SK-N-SH (cell line): Measurements from ENCODE around the gene RND3. TPM values are rescaled to one million over a fixed set of nuclear protein-coding genes. Genes with fewer than 3 reads are reported as not detected.

Experiments used
- CTCF ChIA-PET: fragments of 300-600, 350-600 bp; formaldehyde crosslinking; extraction: SDS; loops from one replicate; lab custom pipeline; 2021; lab: Yijun Ruan, JAX
- POLR2A ChIA-PET: fragments of 350-600 bp; sonication (Branson Sonifier 250); formaldehyde crosslinking; extraction: SDS; loops from one replicate; lab custom pipeline; 2020; ENCODE audit warnings: antibody characterized with exemption, inconsistent platforms; lab: Yijun Ruan, JAX
- DNase-seq: peaks from one replicate; pipeline ENCODE4 v3.0.0; 2012
- H2AFZ ChIP-seq: fragments of 200-600 bp; sonication (generic); 2 replicates; pipeline ENCODE4 v1.8.1; 2016; ENCODE audit warnings: antibody characterized with exemption, mild to moderate bottlenecking, low read depth
- H3F3A ChIP-seq: fragments of 200-600 bp; sonication (generic); replicated peaks from 2 replicates; pipeline ENCODE3; 2016; ENCODE audit warnings: antibody characterized with exemption, mild to moderate bottlenecking; ENCODE audit not compliant: insufficient read depth
- H3K27ac ChIP-seq, 2 experiments: fragments of 200-500 bp in 1 of 2; fragments of 200-600 bp in 1 of 2; sonication (Bioruptor generic) in 1 of 2; sonication (generic), shearing (Covaris generic) in 1 of 2; 2 replicates each; pipeline versions ENCODE4 v1.5.1 to v1.6.1; 2014 to 2016; ENCODE audit warnings: low read depth in 2 of 2, inconsistent platforms in 1 of 2, low read length in 1 of 2, mild to moderate bottlenecking in 1 of 2, mixed read lengths in 1 of 2
- H3K27me3 ChIP-seq: fragments of 200-600 bp; sonication (generic), shearing (Covaris generic); 2 replicates; pipeline ENCODE4 v1.6.1; 2016; ENCODE audit warnings: mixed run types; ENCODE audit not compliant: insufficient read depth
- H3K36me3 ChIP-seq, 2 experiments: fragments of 200-500 bp in 1 of 2; fragments of 200-600 bp in 1 of 2; sonication (Bioruptor generic) in 1 of 2; sonication (generic) in 1 of 2; replicated peaks in 1 of 2; 2 replicates each; pipeline versions ENCODE3 to v1.5.1; 2014 to 2016; ENCODE audit warnings: low read length in 1 of 2, mild to moderate bottlenecking in 1 of 2; ENCODE audit not compliant: insufficient read depth in 2 of 2, control insufficient read depth in 1 of 2
- H3K4me1 ChIP-seq, 2 experiments: fragments of 200-500 bp in 1 of 2; fragments of 200-600 bp in 1 of 2; sonication (Bioruptor generic) in 1 of 2; sonication (generic), shearing (Covaris generic) in 1 of 2; 2 replicates each; pipeline versions ENCODE4 v1.5.1 to v1.6.1; 2014 to 2016; ENCODE audit warnings: low read depth in 1 of 2, low read length in 1 of 2, mixed run types in 1 of 2; ENCODE audit not compliant: insufficient read depth in 2 of 2, control insufficient read depth in 1 of 2
- H3K4me2 ChIP-seq: fragments of 200-600 bp; sonication (generic), shearing (Covaris generic); 2 replicates; pipeline ENCODE4 v1.6.1; 2017; ENCODE audit warnings: mixed run types
- H3K4me3 ChIP-seq, 2 experiments: fragments of 200-500 bp in 1 of 2; fragments of 200-600 bp in 1 of 2; sonication (Bioruptor generic) in 1 of 2; sonication (generic), shearing (Covaris generic) in 1 of 2; 2 replicates each; pipeline versions ENCODE4 v1.5.1 to v1.8.1; 2014 to 2016; ENCODE audit warnings: low read depth in 2 of 2, inconsistent platforms in 1 of 2, low read length in 1 of 2, mild to moderate bottlenecking in 1 of 2, mixed read lengths in 1 of 2, moderate library complexity in 1 of 2
- H3K79me2 ChIP-seq: fragments of 200-600 bp; sonication (generic); 2 replicates; pipeline ENCODE4 v1.8.1; 2017; ENCODE audit warnings: mild to moderate bottlenecking; ENCODE audit not compliant: insufficient read depth
- H3K9ac ChIP-seq: fragments of 200-600 bp; sonication (generic); 2 replicates; pipeline ENCODE4 v1.6.1; 2017; ENCODE audit warnings: mixed run types
- H3K9me2 ChIP-seq: fragments of 200-600 bp; sonication (generic); 2 replicates; pipeline ENCODE4 v1.6.1; 2017; ENCODE audit warnings: mixed run types
- H3K9me3 ChIP-seq: fragments of 200-600 bp; sonication (generic); 2 replicates; pipeline ENCODE4 v1.6.1; 2017; ENCODE audit warnings: mixed run types, mild to moderate bottlenecking, moderate library complexity
- H4K20me1 ChIP-seq: fragments of 200-600 bp; sonication (generic); 2 replicates; pipeline ENCODE4 v1.6.1; 2017; ENCODE audit warnings: mild to moderate bottlenecking, mixed run types; ENCODE audit not compliant: insufficient read depth
- CHD2 ChIP-seq: fragments of 150-350 bp; IDR thresholded peaks from 2 replicates; pipeline ENCODE4 v1.6.1; 2018; ENCODE audit warnings: low read length; ENCODE audit not compliant: partially characterized antibody
- FOSL2 ChIP-seq: IDR thresholded peaks from 2 replicates; pipeline ENCODE4 v1.4.0; 2012; ENCODE audit warnings: low read depth, mild to moderate bottlenecking, moderate library complexity, borderline replicate concordance
- FOXJ3 ChIP-seq: sonication (generic); formaldehyde crosslinking; IDR thresholded peaks from 2 replicates; pipeline ENCODE4 v1.5.1; 2020; ENCODE audit warnings: mild to moderate bottlenecking, missing genetic modification reagents
- FOXM1 ChIP-seq: IDR thresholded peaks from 2 replicates; pipeline ENCODE4 v1.4.0; 2012; ENCODE audit warnings: low read depth, mild to moderate bottlenecking
- GABPA ChIP-seq: IDR thresholded peaks from 2 replicates; pipeline ENCODE4 v1.4.0; 2012; ENCODE audit warnings: low read depth, mild to moderate bottlenecking
- GATA2 ChIP-seq: sonication (generic); formaldehyde crosslinking; IDR thresholded peaks from 2 replicates; pipeline ENCODE4 v1.5.0; 2020; ENCODE audit warnings: mild to moderate bottlenecking, missing genetic modification reagents
- JUND ChIP-seq: IDR thresholded peaks from 2 replicates; pipeline ENCODE4 v1.4.0; 2012
- MEF2A ChIP-seq: IDR thresholded peaks from 2 replicates; pipeline ENCODE4 v1.4.0; 2012; ENCODE audit warnings: low read depth, borderline replicate concordance
- MXI1 ChIP-seq: IDR thresholded peaks from 2 replicates; pipeline ENCODE4 v1.6.1; 2012; ENCODE audit warnings: mild to moderate bottlenecking, low read depth, low read length, improper control_type of control experiment
- NFIC ChIP-seq: IDR thresholded peaks from 2 replicates; pipeline ENCODE4 v1.4.0; 2012; ENCODE audit warnings: borderline replicate concordance
- NRF1 ChIP-seq: IDR thresholded peaks from 2 replicates; pipeline ENCODE4 v1.6.1; 2012; ENCODE audit warnings: low read depth, mild to moderate bottlenecking, low read length
- RAD21 ChIP-seq: IDR thresholded peaks from 2 replicates; pipeline ENCODE4 v1.6.1; 2012; ENCODE audit warnings: mild to moderate bottlenecking, low read length
- RCOR1 ChIP-seq: fragments of 150-350 bp; IDR thresholded peaks from 2 replicates; pipeline ENCODE4 v1.6.1; 2017; ENCODE audit warnings: antibody characterized with exemption, low read length
- RFX5 ChIP-seq: IDR thresholded peaks from 2 replicates; pipeline ENCODE4 v1.6.1; 2012; ENCODE audit warnings: mild to moderate bottlenecking, improper control_type of control experiment, low read length
- RXRA ChIP-seq: IDR thresholded peaks from 2 replicates; pipeline ENCODE4 v1.4.0; 2012; ENCODE audit warnings: low read depth, mild to moderate bottlenecking, borderline replicate concordance
- SIN3A ChIP-seq: IDR thresholded peaks from 2 replicates; pipeline ENCODE4 v1.6.1; 2012; ENCODE audit warnings: low read depth, mild to moderate bottlenecking, low read length, moderate library complexity, borderline replicate concordance
- SMC3 ChIP-seq: IDR thresholded peaks from 2 replicates; pipeline ENCODE4 v1.6.1; 2012; ENCODE audit warnings: low read depth, low read length, improper control_type of control experiment
- TAF1 ChIP-seq: IDR thresholded peaks from 2 replicates; pipeline ENCODE4 v1.6.1; 2012; ENCODE audit warnings: low read depth, mild to moderate bottlenecking, low read length, moderate library complexity, borderline replicate concordance
- TCF12 ChIP-seq: IDR thresholded peaks from 2 replicates; pipeline ENCODE4 v1.4.0; 2012
- TEAD4 ChIP-seq: IDR thresholded peaks from 2 replicates; pipeline ENCODE4 v1.4.0; 2012; ENCODE audit warnings: mild to moderate bottlenecking, borderline replicate concordance; ENCODE audit not compliant: insufficient read depth
- YY1 ChIP-seq: IDR thresholded peaks from 2 replicates; pipeline ENCODE4 v1.4.0; 2012; ENCODE audit warnings: low read depth, mild to moderate bottlenecking
- WGBS: methylation state at CpG from one replicate; pipeline ENCODE4 v1.1.6; 2017; ENCODE audit warnings: low lambda C conversion rate; 5-methylcytosine and 5-hydroxymethylcytosine counted together
- polyA plus RNA-seq, 3 experiments: library from polyadenylated mRNA; depleted of rRNA; stranded (reverse); fragments of >200 nt; gene quantifications; 2 replicates each; pipeline ENCODE4 v1.2.3, GENCODE V29; 2012
- TF ChIP-seq, protein P1 (sequence below): IDR thresholded peaks from 2 replicates; pipeline ENCODE4 v1.4.0; 2012; ENCODE audit warnings: low read depth, borderline replicate concordance
- TF ChIP-seq, protein P2 (sequence below): fragments of 150-350 bp; IDR thresholded peaks from 2 replicates; pipeline ENCODE4 v1.6.1; 2016; ENCODE audit warnings: mild to moderate bottlenecking, low read depth, low read length
- TF ChIP-seq, protein P3 (sequence below): fragments of 200-600 bp; sonication (generic); IDR thresholded peaks from 2 replicates; pipeline ENCODE4 v1.6.1; 2017; ENCODE audit warnings: antibody characterized with exemption, mild to moderate bottlenecking, moderate library complexity

RND3 gene
- polyA plus RNA-seq, 1 of the 3 experiments (the other 2 are of a cell fraction): 49.7 TPM

DNA sequence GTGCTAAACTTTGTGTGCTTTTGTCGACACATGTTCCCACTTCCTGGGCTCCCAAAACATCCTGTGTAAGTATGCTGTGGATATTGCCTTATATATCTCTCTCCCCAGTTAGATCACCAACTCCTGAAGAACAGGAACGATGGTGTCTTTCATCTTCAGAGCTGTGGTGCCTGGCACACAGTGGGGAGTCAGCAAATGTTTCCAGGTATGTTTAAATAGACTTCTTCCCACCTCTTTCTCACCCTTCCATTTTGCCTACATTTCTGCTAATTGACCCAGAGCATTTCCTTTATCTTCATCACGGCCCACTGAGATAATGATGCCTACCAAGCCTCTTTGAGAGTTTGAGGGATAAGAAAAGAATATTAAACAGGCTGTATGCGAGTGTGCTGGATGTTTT lies 60.7 kb downstream of the RND3 start:
- Histone ChIP-seq H3K4me3 (no peak overlapping the region), H3K4me2 (no peak overlapping the region), H3K9ac (no peak overlapping the region), H3K4me1 (peaks cover 0 to 2% of the 10 kb centered on the region in 2 experiments; a peak in 2 of 4 replicates), H2AFZ (no peak overlapping the region), H3K36me3 (no peaks in the 10 kb centered on the region), H3F3A (no peaks in the 10 kb centered on the region), H3K9me2 (no peaks in the 10 kb centered on the region), H4K20me1 (no peaks in the 10 kb centered on the region), H3K27ac (no peak overlapping the region), H3K9me3 (no peaks in the 10 kb centered on the region), H3K27me3 (no peaks in the 10 kb centered on the region), H3K79me2 (no peaks in the 10 kb centered on the region)
- POLR2A ChIA-PET: no interaction called here
- CTCF ChIA-PET: no interaction called here
- no peak for DNase-seq
- TF ChIP-seq, protein P1, sequence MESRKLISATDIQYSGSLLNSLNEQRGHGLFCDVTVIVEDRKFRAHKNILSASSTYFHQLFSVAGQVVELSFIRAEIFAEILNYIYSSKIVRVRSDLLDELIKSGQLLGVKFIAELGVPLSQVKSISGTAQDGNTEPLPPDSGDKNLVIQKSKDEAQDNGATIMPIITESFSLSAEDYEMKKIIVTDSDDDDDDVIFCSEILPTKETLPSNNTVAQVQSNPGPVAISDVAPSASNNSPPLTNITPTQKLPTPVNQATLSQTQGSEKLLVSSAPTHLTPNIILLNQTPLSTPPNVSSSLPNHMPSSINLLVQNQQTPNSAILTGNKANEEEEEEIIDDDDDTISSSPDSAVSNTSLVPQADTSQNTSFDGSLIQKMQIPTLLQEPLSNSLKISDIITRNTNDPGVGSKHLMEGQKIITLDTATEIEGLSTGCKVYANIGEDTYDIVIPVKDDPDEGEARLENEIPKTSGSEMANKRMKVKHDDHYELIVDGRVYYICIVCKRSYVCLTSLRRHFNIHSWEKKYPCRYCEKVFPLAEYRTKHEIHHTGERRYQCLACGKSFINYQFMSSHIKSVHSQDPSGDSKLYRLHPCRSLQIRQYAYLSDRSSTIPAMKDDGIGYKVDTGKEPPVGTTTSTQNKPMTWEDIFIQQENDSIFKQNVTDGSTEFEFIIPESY: no peak
- TF ChIP-seq NFIC (no peak), FOSL2 (no peak), SMC3 (no peak), RXRA (no peak), CHD2 (no peak), RFX5 (no peak), RAD21 (no peak), FOXM1 (no peak), TCF12 (no peak), TAF1 (no peak), TEAD4 (no peak), GABPA (no peak), MXI1 (no peak)
- 82% methylated on average over 4 of the region's 4 CpGs for WGBS

DNA sequence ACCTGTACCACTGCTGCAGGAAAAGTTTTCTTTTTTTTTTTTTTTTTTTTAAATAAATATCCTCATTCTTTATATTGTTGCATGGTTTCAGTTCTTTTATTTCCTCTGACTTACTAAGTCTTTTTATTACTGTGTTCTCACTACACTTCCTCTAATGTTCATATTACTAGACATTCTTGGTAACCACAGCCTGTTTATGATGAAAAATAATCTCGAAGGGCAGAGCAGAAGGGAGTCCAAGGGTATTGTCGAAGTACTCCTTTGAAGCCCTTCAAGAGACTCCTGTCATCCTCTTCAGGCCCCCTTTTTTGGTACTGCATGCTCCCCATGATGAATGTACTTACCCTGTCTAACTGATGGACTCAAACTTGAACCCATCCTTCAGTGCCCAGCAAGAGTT lies 61.2 kb downstream of the RND3 start:
- Histone ChIP-seq H3K4me3 (no peak overlapping the region), H3K4me2 (no peak overlapping the region), H3K9ac (no peak overlapping the region), H3K27ac (no peak overlapping the region), H3K36me3 (no peaks in the 10 kb centered on the region), H3F3A (no peaks in the 10 kb centered on the region), H3K79me2 (no peaks in the 10 kb centered on the region), H3K9me3 (no peaks in the 10 kb centered on the region), H3K9me2 (no peaks in the 10 kb centered on the region)
- CTCF ChIA-PET: no interaction called here
- no peak for TF ChIP-seq GATA2
- TF ChIP-seq, protein P2, sequence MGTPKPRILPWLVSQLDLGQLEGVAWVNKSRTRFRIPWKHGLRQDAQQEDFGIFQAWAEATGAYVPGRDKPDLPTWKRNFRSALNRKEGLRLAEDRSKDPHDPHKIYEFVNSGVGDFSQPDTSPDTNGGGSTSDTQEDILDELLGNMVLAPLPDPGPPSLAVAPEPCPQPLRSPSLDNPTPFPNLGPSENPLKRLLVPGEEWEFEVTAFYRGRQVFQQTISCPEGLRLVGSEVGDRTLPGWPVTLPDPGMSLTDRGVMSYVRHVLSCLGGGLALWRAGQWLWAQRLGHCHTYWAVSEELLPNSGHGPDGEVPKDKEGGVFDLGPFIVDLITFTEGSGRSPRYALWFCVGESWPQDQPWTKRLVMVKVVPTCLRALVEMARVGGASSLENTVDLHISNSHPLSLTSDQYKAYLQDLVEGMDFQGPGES: no peak
- TF ChIP-seq JUND: no peak
- TF ChIP-seq RAD21: no peak
- no peak for TF ChIP-seq RFX5
- TF ChIP-seq RXRA: no peak
- no peak for TF ChIP-seq FOXM1
- TF ChIP-seq NFIC: no peak
- TF ChIP-seq YY1: no peak
- TF ChIP-seq FOSL2: no peak
- TF ChIP-seq, protein P3, sequence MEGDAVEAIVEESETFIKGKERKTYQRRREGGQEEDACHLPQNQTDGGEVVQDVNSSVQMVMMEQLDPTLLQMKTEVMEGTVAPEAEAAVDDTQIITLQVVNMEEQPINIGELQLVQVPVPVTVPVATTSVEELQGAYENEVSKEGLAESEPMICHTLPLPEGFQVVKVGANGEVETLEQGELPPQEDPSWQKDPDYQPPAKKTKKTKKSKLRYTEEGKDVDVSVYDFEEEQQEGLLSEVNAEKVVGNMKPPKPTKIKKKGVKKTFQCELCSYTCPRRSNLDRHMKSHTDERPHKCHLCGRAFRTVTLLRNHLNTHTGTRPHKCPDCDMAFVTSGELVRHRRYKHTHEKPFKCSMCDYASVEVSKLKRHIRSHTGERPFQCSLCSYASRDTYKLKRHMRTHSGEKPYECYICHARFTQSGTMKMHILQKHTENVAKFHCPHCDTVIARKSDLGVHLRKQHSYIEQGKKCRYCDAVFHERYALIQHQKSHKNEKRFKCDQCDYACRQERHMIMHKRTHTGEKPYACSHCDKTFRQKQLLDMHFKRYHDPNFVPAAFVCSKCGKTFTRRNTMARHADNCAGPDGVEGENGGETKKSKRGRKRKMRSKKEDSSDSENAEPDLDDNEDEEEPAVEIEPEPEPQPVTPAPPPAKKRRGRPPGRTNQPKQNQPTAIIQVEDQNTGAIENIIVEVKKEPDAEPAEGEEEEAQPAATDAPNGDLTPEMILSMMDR: no peak
- no peak for TF ChIP-seq RCOR1
- no peak for TF ChIP-seq SIN3A
- no peak for TF ChIP-seq FOXJ3 (CRISPR knock-in tag)
- no peak for TF ChIP-seq TCF12
- no peak for TF ChIP-seq MEF2A
- no peak for TF ChIP-seq TAF1
- TF ChIP-seq NRF1: no peak
- TF ChIP-seq, all 33 proteins: peak for 0
- DNase-seq: no peak
- Histone ChIP-seq H3K27me3 (no peaks in the 10 kb centered on the region), H3K4me1 (peaks cover 0 to 2% of the 10 kb centered on the region in 2 experiments; a peak in 1 of 4 replicates), H2AFZ (no peak overlapping the region), H4K20me1 (no peaks in the 10 kb centered on the region)
- POLR2A ChIA-PET: no interaction called here
- 82% methylated on average over 2 of the region's 2 CpGs for WGBS
